SW480 (cell line): ENCODE measurements around the gene IQSEC1.

ENCODE experiments used
- DNase-seq: peaks from one replicate; pipeline ENCODE4 v3.0.0-alpha.2; 2016; ENCODE audit warnings: low spot score

The IQSEC1 gene

GRCh38 chr3:13015286-13016082, 57.7 kb downstream of the IQSEC1 start:
- no peak for DNase-seq

GRCh38 chr3:13014755-13015285, 58.4 kb downstream of the IQSEC1 start:
- DNase-seq, result no peak

GRCh38 chr3:13013994-13014754, 59.1 kb downstream of the IQSEC1 start:
- no peak for DNase-seq

- no peak for DNase-seq
Measured at GRCh38 chr3:13013566-13013965, 59.7 kb downstream of the IQSEC1 start.

- DNase-seq, result no peak
Measured at GRCh38 chr3:13013151-13013561, 60.1 kb downstream of the IQSEC1 start.

- no peak for DNase-seq
Measured at GRCh38 chr3:13012221-13012691, 61.0 kb downstream of the IQSEC1 start.

GRCh38 chr3:13011573-13012220, 61.5 kb downstream of the IQSEC1 start:
- peak; percentile 93 for DNase-seq

GRCh38 chr3:13010780-13011572, 62.3 kb downstream of the IQSEC1 start:
- no peak for DNase-seq

GRCh38 chr3:13009946-13010315, 63.3 kb downstream of the IQSEC1 start:
- DNase-seq, result no peak

- DNase-seq, result peak; percentile 74
Measured at GRCh38 chr3:13009132-13009945, 63.9 kb downstream of the IQSEC1 start.

GRCh38 chr3:13008155-13008995, 64.9 kb downstream of the IQSEC1 start:
- DNase-seq, result no peak

GRCh38 chr3:13007251-13007941, 65.8 kb downstream of the IQSEC1 start:
- no peak for DNase-seq

- DNase-seq, result no peak
Measured at GRCh38 chr3:13006216-13006990, 66.8 kb downstream of the IQSEC1 start.

- no peak for DNase-seq
Measured at GRCh38 chr3:13005301-13005700, 67.9 kb downstream of the IQSEC1 start.

GRCh38 chr3:13004376-13004775, 68.9 kb downstream of the IQSEC1 start:
- no peak for DNase-seq

GRCh38 chr3:13003608-13004007, 69.6 kb downstream of the IQSEC1 start:
- DNase-seq, result no peak

GRCh38 chr3:13002398-13003124, 70.7 kb downstream of the IQSEC1 start:
- peak; percentile 99 for DNase-seq
